Measurements from ENCODE around the gene CST6. TPM values are rescaled to one million over a fixed set of nuclear protein-coding genes. Genes with fewer than 3 reads are reported as not detected.

CST6 gene
- total RNA-seq, 6 experiments from 2014 or later = 0.33 to 0.83 TPM; not detected in 4

GRCh38 chr11:66035653-66036333 is 24.0 kb downstream of the CST6 start:
- TF ChIP-seq CTCF (IDR thresholded peaks at IDR 0.05) = no peak
- Mint-ChIP-seq H3K4me1 (ENCODE audit: low read depth) (no peaks in the 10 kb centered on the region), H3K27ac (no peak overlapping the region), H3K9me3 (peaks cover 7% of the 10 kb centered on the region), H3K4me3 (no peak overlapping the region), H3K27me3 (ENCODE audit: insufficient read depth) (peaks cover 17% of the 10 kb centered on the region), H3K36me3 (ENCODE audit: low read depth) (no peaks in the 10 kb centered on the region; the same call in 1 of the 2 replicates)
- DNase-seq = no peak

GRCh38 chr11:66036334-66036710 is 24.5 kb downstream of the CST6 start:
- peaks cover 7% of the 10 kb centered on the region for H3K9me3 Mint-ChIP-seq
- TF ChIP-seq CTCF (IDR thresholded peaks at IDR 0.05) = no peak
- H3K27ac Mint-ChIP-seq = no peak overlapping the region
- no peaks in the 10 kb centered on the region; the same call in 1 of the 2 replicates for H3K36me3 Mint-ChIP-seq (ENCODE audit: low read depth)
- peaks cover 17% of the 10 kb centered on the region for H3K27me3 Mint-ChIP-seq (ENCODE audit: insufficient read depth)
- H3K4me3 Mint-ChIP-seq = no peak overlapping the region
- no peak for DNase-seq
- no peaks in the 10 kb centered on the region for H3K4me1 Mint-ChIP-seq (ENCODE audit: low read depth)

DNA sequence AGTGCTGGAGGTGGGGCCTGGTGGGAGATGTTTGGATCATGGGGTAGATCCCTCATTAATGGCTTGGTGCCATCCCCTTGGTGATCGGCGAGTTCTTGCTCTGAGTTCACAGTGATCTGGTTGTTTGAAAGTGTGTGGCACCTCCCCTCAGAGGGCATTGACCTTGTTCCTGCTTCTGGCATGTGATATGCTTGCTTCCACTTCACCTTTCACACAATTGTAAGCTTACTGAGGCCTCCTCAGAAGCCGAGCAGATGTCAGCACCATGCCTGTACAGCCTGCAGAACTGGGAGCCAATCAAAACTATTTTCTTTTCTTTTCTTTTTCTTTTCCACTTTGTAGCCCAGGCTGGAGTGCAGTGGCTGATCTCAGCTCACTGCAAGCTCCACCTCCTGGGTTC is 25.5 kb downstream of the CST6 start:
- no peak for TF ChIP-seq CTCF (IDR thresholded peaks at IDR 0.05)

GRCh38 chr11:66039765-66040164 is 28.0 kb downstream of the CST6 start:
- no peak for TF ChIP-seq CTCF (IDR thresholded peaks at IDR 0.05)
- Mint-ChIP-seq H3K4me1 (ENCODE audit: low read depth) (peaks cover 5% of the 10 kb centered on the region), H3K36me3 (ENCODE audit: low read depth) (no peaks in the 10 kb centered on the region; the same call in 1 of the 2 replicates), H3K9me3 (peaks cover 7% of the 10 kb centered on the region), H3K27ac (no peak overlapping the region), H3K4me3 (no peak overlapping the region), H3K27me3 (ENCODE audit: insufficient read depth) (peaks cover 14% of the 10 kb centered on the region)
- DNase-seq = no peak

More for the DNA sequence above, 25.5 kb downstream of the CST6 start:
- Mint-ChIP-seq H3K9me3 (peaks cover 7% of the 10 kb centered on the region), H3K4me1 (ENCODE audit: low read depth) (no peaks in the 10 kb centered on the region), H3K36me3 (ENCODE audit: low read depth) (no peaks in the 10 kb centered on the region; the same call in 1 of the 2 replicates), H3K27me3 (ENCODE audit: insufficient read depth) (peaks cover 17% of the 10 kb centered on the region), H3K27ac (no peak overlapping the region), H3K4me3 (no peak overlapping the region)
- no peak for DNase-seq

DNA sequence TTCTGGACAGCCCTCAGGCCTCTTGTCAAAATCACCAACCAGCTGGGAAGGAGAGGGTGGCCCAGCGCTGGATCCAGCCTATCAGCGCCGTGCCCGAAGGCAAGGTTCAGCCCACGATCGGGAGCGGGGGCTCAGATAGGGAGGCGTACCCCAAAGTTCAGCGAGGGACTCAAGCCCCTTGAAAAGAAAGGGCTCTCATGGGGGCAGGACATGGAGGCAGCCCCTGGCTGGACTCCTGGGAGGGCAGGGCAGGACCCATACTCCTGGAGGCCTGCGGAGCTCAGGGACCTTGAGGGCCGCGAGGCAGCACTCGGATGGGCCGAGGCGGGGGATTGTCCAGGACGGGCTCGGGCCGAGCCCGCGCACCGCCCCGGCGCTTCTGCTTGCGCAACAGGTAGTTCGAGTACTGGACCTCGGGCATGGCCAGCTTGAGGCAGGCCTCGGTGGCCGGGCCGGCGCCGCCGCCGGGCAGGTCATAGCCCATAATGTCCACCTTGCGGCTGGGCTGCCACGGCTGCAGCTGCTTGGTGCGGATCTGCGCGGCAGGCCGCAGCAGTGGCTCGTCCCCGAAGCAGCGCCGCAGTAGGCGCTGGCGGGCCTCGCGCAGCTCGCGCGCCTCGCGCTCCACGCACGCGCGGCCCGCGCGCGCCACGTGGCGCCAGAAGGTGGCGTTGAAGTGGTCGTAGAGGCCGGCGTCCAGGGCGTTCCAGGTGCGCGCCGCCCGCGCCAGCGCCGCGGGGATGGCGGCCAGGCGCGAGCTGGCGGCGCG is 30.6 kb downstream of the CST6 start:
- Mint-ChIP-seq H3K27me3 (ENCODE audit: insufficient read depth) (peaks cover 8% of the 10 kb centered on the region), H3K9me3 (no peaks in the 10 kb centered on the region), H3K36me3 (ENCODE audit: low read depth) (no peaks in the 10 kb centered on the region; the same call in 1 of the 2 replicates), H3K4me3 (no peak overlapping the region), H3K27ac (no peak overlapping the region), H3K4me1 (ENCODE audit: low read depth) (peaks cover 16% of the 10 kb centered on the region)
- DNase-seq = no peak
- no peak for TF ChIP-seq CTCF (IDR thresholded peaks at IDR 0.05)

Data from HFFc6 (cell line).